Fibroblast of lung (primary cell): ENCODE data around the gene ZNF132. TPM values are rescaled to one million over a fixed set of nuclear protein-coding genes. Genes with fewer than 3 reads are reported as not detected.

Experiments used
- DNase-seq, 2 donors: peaks; one replicate each; pipeline versions ENCODE4 v3.0.0 to v3.0.0-alpha.2; 2010; ENCODE audit warnings: low read depth in 2 of 2
- H2AFZ ChIP-seq: 2 replicates; pipeline ENCODE4 v1.5.1; 2012; ENCODE audit warnings: low read length, control low read depth, inconsistent platforms
- H3K27ac ChIP-seq: 2 replicates; pipeline ENCODE4 v1.5.1; 2011; ENCODE audit warnings: low read length, control low read depth; ENCODE audit not compliant: insufficient read depth
- H3K27me3 ChIP-seq: 2 replicates; pipeline ENCODE4 v1.5.1; 2011; ENCODE audit warnings: mild to moderate bottlenecking, low read length; ENCODE audit not compliant: control insufficient read depth, insufficient read depth
- H3K36me3 ChIP-seq: 2 replicates; pipeline ENCODE4 v1.5.1; 2011; ENCODE audit warnings: low read length; ENCODE audit not compliant: control insufficient read depth, insufficient read depth
- H3K4me1 ChIP-seq: 2 replicates; pipeline ENCODE4 v1.5.1; 2011; ENCODE audit warnings: low read length; ENCODE audit not compliant: control insufficient read depth, insufficient read depth; ENCODE audit errors: extremely low read depth
- H3K4me2 ChIP-seq: 2 replicates; pipeline ENCODE4 v1.5.1; 2011; ENCODE audit warnings: low read length, control low read depth; ENCODE audit not compliant: insufficient read depth; ENCODE audit errors: extremely low read depth
- H3K4me3 ChIP-seq, 4 experiments: fragments of 200-600 bp in 1 of 4; sonication (generic) in 1 of 4; replicated peaks in 1 of 4; 2 replicates each; pipeline ENCODE4 v1.5.1; 2011 to 2016; ENCODE audit warnings: low read length in 4 of 4, low read depth in 3 of 4, mild to moderate bottlenecking in 3 of 4, control low read depth in 2 of 4, inconsistent platforms in 1 of 4, mixed read lengths in 1 of 4; ENCODE audit not compliant: insufficient read depth in 1 of 4; ENCODE audit errors: control extremely low read depth in 1 of 4
- H3K79me2 ChIP-seq: 2 replicates; pipeline ENCODE4 v1.5.1; 2012; ENCODE audit warnings: mild to moderate bottlenecking, low read length, inconsistent platforms; ENCODE audit not compliant: control insufficient read depth, insufficient read depth
- H3K9ac ChIP-seq: 2 replicates; pipeline ENCODE4 v1.5.1; 2011; ENCODE audit warnings: mild to moderate bottlenecking, low read length, control low read depth; ENCODE audit not compliant: insufficient read depth
- H3K9me3 ChIP-seq: 2 replicates; pipeline ENCODE4 v1.5.1; 2012; ENCODE audit warnings: low read depth, low read length; ENCODE audit not compliant: control insufficient read depth, insufficient read depth
- H4K20me1 ChIP-seq: 2 replicates; pipeline ENCODE4 v1.5.1; 2011; ENCODE audit warnings: low read length; ENCODE audit not compliant: control insufficient read depth, insufficient read depth; ENCODE audit errors: extremely low read depth
- EZH2 ChIP-seq: IDR thresholded peaks from 2 replicates; pipeline ENCODE4 v1.5.1; 2012; ENCODE audit warnings: low read length, control low read depth, mild to moderate bottlenecking; ENCODE audit errors: missing control alignments
- polyA plus RNA-seq, 2 donors: library from polyadenylated mRNA; depleted of rRNA in 1 of 2; stranded (reverse) in 1 of 2; unstranded in 1 of 2; fragments of >200 nt; gene quantifications; 2 replicates each; pipeline ENCODE4 v1.2.1, GENCODE V29; 2011 to 2012; ENCODE audit warnings: missing spikeins in 1 of 2
- total RNA-seq: library from RNA; depleted of rRNA; stranded (reverse); fragments of >200 nt; gene quantifications from 2 replicates; pipeline ENCODE4 v1.2.1, GENCODE V29; 2014
- TF ChIP-seq, protein P1 (sequence below), 2 donors: IDR thresholded peaks in 1 of 2; conservative IDR thresholded peaks in 1 of 2; 1 replicate in 1 of 2; 2 replicates in 1 of 2; pipeline ENCODE4 v1.5.1; 2011 to 2012; ENCODE audit warnings: low read length in 2 of 2, control low read depth in 1 of 2, inconsistent platforms in 1 of 2, low read depth in 1 of 2, mild to moderate bottlenecking in 1 of 2

Gene ZNF132
- total and polyA plus RNA-seq, 2 donors (not counting 1 experiment from before 2014, with no cell fraction given) = 4.1 to 14.5 TPM

GRCh38 chr19:58429745-58430144, 10.2 kb downstream of the ZNF132 start:
- Histone ChIP-seq H3K4me3 (no peak overlapping the region), H3K9ac (no peak overlapping the region), H3K9me3 (peaks cover 19% of the 10 kb centered on the region), H3K79me2 (no peaks in the 10 kb centered on the region), H2AFZ (no peak overlapping the region), H3K27ac (no peak overlapping the region), H3K4me1 (no peaks in the 10 kb centered on the region), H3K4me2 (no peak overlapping the region), H4K20me1 (no peaks in the 10 kb centered on the region), H3K27me3 (no peaks in the 10 kb centered on the region), H3K36me3 (peaks cover 5% of the 10 kb centered on the region)
- TF ChIP-seq, protein P1, sequence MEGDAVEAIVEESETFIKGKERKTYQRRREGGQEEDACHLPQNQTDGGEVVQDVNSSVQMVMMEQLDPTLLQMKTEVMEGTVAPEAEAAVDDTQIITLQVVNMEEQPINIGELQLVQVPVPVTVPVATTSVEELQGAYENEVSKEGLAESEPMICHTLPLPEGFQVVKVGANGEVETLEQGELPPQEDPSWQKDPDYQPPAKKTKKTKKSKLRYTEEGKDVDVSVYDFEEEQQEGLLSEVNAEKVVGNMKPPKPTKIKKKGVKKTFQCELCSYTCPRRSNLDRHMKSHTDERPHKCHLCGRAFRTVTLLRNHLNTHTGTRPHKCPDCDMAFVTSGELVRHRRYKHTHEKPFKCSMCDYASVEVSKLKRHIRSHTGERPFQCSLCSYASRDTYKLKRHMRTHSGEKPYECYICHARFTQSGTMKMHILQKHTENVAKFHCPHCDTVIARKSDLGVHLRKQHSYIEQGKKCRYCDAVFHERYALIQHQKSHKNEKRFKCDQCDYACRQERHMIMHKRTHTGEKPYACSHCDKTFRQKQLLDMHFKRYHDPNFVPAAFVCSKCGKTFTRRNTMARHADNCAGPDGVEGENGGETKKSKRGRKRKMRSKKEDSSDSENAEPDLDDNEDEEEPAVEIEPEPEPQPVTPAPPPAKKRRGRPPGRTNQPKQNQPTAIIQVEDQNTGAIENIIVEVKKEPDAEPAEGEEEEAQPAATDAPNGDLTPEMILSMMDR (conservative IDR thresholded peaks at IDR 0.05 in 1 of 2, IDR thresholded peaks at IDR 0.05 in 1 of 2; ENCODE audit: low read depth in 1 of 2, low read length in 2 of 2) = no peak
- TF ChIP-seq EZH2 = no peak
- DNase-seq = no peak

DNA sequence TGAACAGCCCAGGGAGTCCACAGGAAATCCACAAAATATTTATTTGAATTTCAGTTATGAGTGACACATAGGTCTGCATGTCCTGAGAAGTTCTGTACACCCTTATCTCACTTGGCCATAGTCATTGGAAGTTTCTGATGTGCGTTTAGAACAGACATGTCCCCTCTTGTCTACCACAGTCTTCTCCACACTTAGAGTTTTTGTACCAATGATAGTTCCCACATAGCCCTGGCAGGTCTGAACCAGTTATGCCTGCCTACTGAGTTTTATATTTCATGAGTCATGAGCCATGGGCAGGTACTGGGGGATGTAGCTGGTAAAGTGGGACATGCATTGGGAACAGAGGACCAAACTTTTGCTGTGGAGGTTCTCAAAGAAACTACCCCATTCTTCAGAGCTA, 11.3 kb downstream of the ZNF132 start:
- Histone ChIP-seq H3K4me2 (no peak overlapping the region), H3K9ac (no peak overlapping the region)
- TF ChIP-seq EZH2 = no peak
- TF ChIP-seq, protein P1 (conservative IDR thresholded peaks at IDR 0.05 in 1 of 2, IDR thresholded peaks at IDR 0.05 in 1 of 2; ENCODE audit: low read depth in 1 of 2, low read length in 2 of 2) = no peak

GRCh38 chr19:58417071-58417470, 22.9 kb downstream of the ZNF132 start:
- no peak overlapping the region for H3K4me3 ChIP-seq
- H3K36me3 ChIP-seq = peaks cover 22% of the 10 kb centered on the region
- H3K79me2 ChIP-seq = no peaks in the 10 kb centered on the region
- no peak for DNase-seq
- TF ChIP-seq, protein P1 (conservative IDR thresholded peaks at IDR 0.05 in 1 of 2, IDR thresholded peaks at IDR 0.05 in 1 of 2; ENCODE audit: low read depth in 1 of 2, low read length in 2 of 2) = no peak
- TF ChIP-seq EZH2 = no peak
- no peaks in the 10 kb centered on the region for H4K20me1 ChIP-seq
- H3K4me1 ChIP-seq = no peaks in the 10 kb centered on the region
- H2AFZ ChIP-seq = no peak overlapping the region
- H3K9ac ChIP-seq = no peak overlapping the region
- no peak overlapping the region for H3K27ac ChIP-seq
- peaks cover 2% of the 10 kb centered on the region for H3K9me3 ChIP-seq
- no peak overlapping the region for H3K4me2 ChIP-seq
- H3K27me3 ChIP-seq = no peaks in the 10 kb centered on the region

More for the DNA sequence above, 11.3 kb downstream of the ZNF132 start:
- no peaks in the 10 kb centered on the region for H3K4me1 ChIP-seq
- DNase-seq = no peak
- H3K9me3 ChIP-seq = peaks cover 12% of the 10 kb centered on the region
- no peak overlapping the region for H2AFZ ChIP-seq
- no peaks in the 10 kb centered on the region for H3K27me3 ChIP-seq
- no peak overlapping the region for H3K27ac ChIP-seq
- H4K20me1 ChIP-seq = no peaks in the 10 kb centered on the region
- H3K36me3 ChIP-seq = peaks cover 2% of the 10 kb centered on the region
- H3K4me3 ChIP-seq = no peak overlapping the region
- H3K79me2 ChIP-seq = no peaks in the 10 kb centered on the region
